Skeletal muscle satellite cell (primary cell): ENCODE results near the gene ZFAND3.
A peak's percentile ranks its signal among the peaks of the same experiment; 100 is the strongest.

Experiments
- H3K27me3 ChIP-seq: 2 replicates; pipeline ENCODE4 v1.7.0; 2013; ENCODE audit warnings: low read length; ENCODE audit not compliant: control insufficient read depth, insufficient read depth
- H3K36me3 ChIP-seq: 2 replicates; pipeline ENCODE4 v1.7.0; 2013; ENCODE audit warnings: mild to moderate bottlenecking, control low read depth, low read length; ENCODE audit not compliant: insufficient read depth
- H3K4me1 ChIP-seq: 2 replicates; pipeline ENCODE4 v1.7.0; 2013; ENCODE audit warnings: low read length; ENCODE audit not compliant: control insufficient read depth, insufficient read depth
- H3K4me2 ChIP-seq: 2 replicates; pipeline ENCODE4 v1.7.0; 2013; ENCODE audit warnings: mild to moderate bottlenecking, low read length
- H3K4me3 ChIP-seq: 2 replicates; pipeline ENCODE4 v1.7.0; 2013; ENCODE audit warnings: low read length
- H3K9ac ChIP-seq: 2 replicates; pipeline ENCODE4 v1.7.0; 2013; ENCODE audit warnings: mild to moderate bottlenecking, low read depth, low read length, moderate library complexity
- H3K9me3 ChIP-seq: replicated peaks from 2 replicates; pipeline ENCODE4 v1.7.0; 2013; ENCODE audit warnings: mild to moderate bottlenecking, control low read depth, low read length

The ZFAND3 gene

DNA sequence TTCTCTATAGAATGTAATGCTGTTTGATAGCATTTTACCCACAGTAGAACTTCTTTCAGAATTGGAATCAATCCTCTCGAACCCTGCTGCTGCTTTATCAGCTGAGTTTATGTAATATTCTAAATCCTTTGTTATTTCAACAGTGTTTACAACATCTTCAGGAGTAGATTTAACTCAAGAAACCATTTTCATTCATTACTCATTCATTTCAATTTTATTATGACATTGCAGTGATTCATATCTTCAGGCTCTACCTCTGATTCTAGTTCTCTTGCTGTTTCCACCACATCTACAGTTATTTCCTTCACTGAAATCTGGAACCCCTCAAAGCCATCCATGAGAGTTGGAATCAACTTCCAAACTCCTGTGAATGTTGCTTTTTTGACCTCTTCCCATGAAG lies 93.7 kb downstream of the ZFAND3 start:
- Histone ChIP-seq H3K9me3 (no peaks in the 10 kb centered on the region), H3K36me3 (peaks cover 5% of the 10 kb centered on the region), H3K4me1 (peaks cover 28% of the 10 kb centered on the region), H3K9ac (no peak overlapping the region), H3K4me3 (no peak overlapping the region), H3K27me3 (no peaks in the 10 kb centered on the region), H3K4me2 (peak overlapping the region; percentile 1)

- Histone ChIP-seq H3K4me3 (no peak overlapping the region), H3K4me1 (peaks cover 34% of the 10 kb centered on the region), H3K9me3 (no peaks in the 10 kb centered on the region), H3K36me3 (peaks cover 5% of the 10 kb centered on the region), H3K27me3 (no peaks in the 10 kb centered on the region), H3K4me2 (no peak overlapping the region), H3K9ac (no peak overlapping the region)
Measured at GRCh38 chr6:37915463-37915862, 95.9 kb downstream of the ZFAND3 start.

- Histone ChIP-seq H3K4me2 (no peak overlapping the region), H3K9me3 (no peaks in the 10 kb centered on the region), H3K9ac (no peak overlapping the region), H3K4me3 (no peak overlapping the region), H3K27me3 (no peaks in the 10 kb centered on the region), H3K4me1 (peaks cover 40% of the 10 kb centered on the region), H3K36me3 (peaks cover 5% of the 10 kb centered on the region)
Measured at GRCh38 chr6:37916149-37916548, 96.6 kb downstream of the ZFAND3 start.

GRCh38 chr6:37916675-37917074 lies 97.1 kb downstream of the ZFAND3 start:
- Histone ChIP-seq H3K9me3 (no peaks in the 10 kb centered on the region), H3K4me2 (no peak overlapping the region), H3K27me3 (no peaks in the 10 kb centered on the region), H3K4me3 (no peak overlapping the region), H3K9ac (no peak overlapping the region), H3K36me3 (peaks cover 5% of the 10 kb centered on the region), H3K4me1 (peaks cover 40% of the 10 kb centered on the region)

GRCh38 chr6:37917566-37917965 lies 98.0 kb downstream of the ZFAND3 start:
- Histone ChIP-seq H3K4me3 (no peak overlapping the region), H3K9me3 (no peaks in the 10 kb centered on the region), H3K36me3 (peaks cover 5% of the 10 kb centered on the region), H3K9ac (no peak overlapping the region), H3K4me2 (no peak overlapping the region), H3K4me1 (peaks cover 41% of the 10 kb centered on the region), H3K27me3 (no peaks in the 10 kb centered on the region)

- Histone ChIP-seq H3K4me2 (no peak overlapping the region), H3K4me1 (peaks cover 25% of the 10 kb centered on the region), H3K9ac (no peak overlapping the region), H3K36me3 (peaks cover 5% of the 10 kb centered on the region), H3K27me3 (no peaks in the 10 kb centered on the region), H3K4me3 (no peak overlapping the region), H3K9me3 (no peaks in the 10 kb centered on the region)
Measured at GRCh38 chr6:37919417-37920157, 100.1 kb downstream of the ZFAND3 start.

DNA sequence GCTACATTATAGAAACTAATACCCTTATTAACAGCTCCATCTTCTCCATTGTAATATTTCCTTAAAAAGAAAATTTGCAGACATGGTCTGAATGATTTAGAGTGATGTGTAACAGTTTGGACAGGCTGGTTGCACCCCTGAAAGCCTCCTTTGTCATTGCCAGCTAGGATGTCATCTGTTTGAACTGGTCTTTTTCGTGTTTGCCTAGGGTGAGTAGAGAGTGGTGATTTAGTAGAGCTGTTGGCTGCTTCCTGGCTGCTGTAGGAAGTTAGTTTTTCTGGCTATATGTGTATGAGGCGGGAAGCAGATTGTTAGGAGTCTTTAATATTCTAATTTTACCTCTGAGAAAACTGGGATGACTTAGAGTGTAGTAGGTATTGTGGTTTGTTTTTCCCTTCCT lies 101.1 kb downstream of the ZFAND3 start:
- Histone ChIP-seq H3K4me2 (no peak overlapping the region), H3K27me3 (no peaks in the 10 kb centered on the region), H3K9me3 (no peaks in the 10 kb centered on the region), H3K4me3 (no peak overlapping the region), H3K4me1 (peaks cover 25% of the 10 kb centered on the region), H3K36me3 (peaks cover 5% of the 10 kb centered on the region), H3K9ac (no peak overlapping the region)

DNA sequence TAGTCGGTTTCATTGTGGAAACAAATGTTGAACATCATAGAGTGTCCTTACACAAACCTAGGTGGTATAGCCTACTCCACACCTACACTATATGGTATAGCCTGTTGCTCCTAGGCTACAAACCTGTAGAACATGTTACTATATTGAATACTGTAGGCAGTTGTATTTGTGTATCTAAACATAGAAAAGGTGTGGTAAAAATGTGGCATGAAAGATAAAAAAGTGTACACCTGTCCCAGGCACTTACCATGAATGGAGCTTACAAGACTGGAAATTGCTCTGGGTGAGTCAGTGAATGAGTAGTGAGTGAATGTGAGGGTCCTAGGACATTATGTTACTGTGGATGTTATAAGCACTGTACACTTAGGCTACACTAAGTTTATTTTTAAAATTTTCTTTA lies 103.0 kb downstream of the ZFAND3 start:
- no peaks in the 10 kb centered on the region for H3K36me3 ChIP-seq
- H3K4me2 ChIP-seq: no peak overlapping the region
- H3K9me3 ChIP-seq: no peaks in the 10 kb centered on the region
- no peak overlapping the region for H3K9ac ChIP-seq
- no peak overlapping the region for H3K4me3 ChIP-seq
- peaks cover 19% of the 10 kb centered on the region for H3K4me1 ChIP-seq
- no peaks in the 10 kb centered on the region for H3K27me3 ChIP-seq

- Histone ChIP-seq H3K9me3 (no peaks in the 10 kb centered on the region), H3K4me1 (peaks cover 17% of the 10 kb centered on the region), H3K9ac (no peak overlapping the region), H3K4me2 (no peak overlapping the region), H3K4me3 (no peak overlapping the region), H3K36me3 (no peaks in the 10 kb centered on the region), H3K27me3 (no peaks in the 10 kb centered on the region)
Measured at GRCh38 chr6:37923514-37923913, 104.0 kb downstream of the ZFAND3 start.

DNA sequence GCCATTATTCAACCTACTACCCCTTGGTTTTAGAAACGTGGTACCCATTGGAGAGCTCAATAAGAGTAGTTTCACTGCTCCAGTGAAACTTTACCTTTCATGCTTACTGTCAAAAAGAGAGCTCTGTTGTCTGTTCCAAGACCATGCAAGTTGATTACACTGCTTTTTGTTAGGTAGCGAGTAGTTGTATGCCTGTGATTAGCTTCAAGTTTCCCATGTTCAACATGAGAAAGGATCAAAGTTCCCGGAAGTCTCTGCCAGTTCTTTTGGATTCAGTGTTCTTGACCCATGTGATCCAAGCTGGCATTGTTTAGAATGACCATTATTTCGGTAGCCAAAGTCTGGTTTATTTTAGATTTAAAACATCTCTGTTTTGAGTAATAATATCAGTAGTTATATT lies 107.1 kb downstream of the ZFAND3 start:
- Histone ChIP-seq H3K4me3 (no peak overlapping the region), H3K4me1 (peaks cover 4% of the 10 kb centered on the region), H3K4me2 (no peak overlapping the region), H3K9ac (no peak overlapping the region), H3K9me3 (no peaks in the 10 kb centered on the region), H3K27me3 (no peaks in the 10 kb centered on the region), H3K36me3 (no peaks in the 10 kb centered on the region)

DNA sequence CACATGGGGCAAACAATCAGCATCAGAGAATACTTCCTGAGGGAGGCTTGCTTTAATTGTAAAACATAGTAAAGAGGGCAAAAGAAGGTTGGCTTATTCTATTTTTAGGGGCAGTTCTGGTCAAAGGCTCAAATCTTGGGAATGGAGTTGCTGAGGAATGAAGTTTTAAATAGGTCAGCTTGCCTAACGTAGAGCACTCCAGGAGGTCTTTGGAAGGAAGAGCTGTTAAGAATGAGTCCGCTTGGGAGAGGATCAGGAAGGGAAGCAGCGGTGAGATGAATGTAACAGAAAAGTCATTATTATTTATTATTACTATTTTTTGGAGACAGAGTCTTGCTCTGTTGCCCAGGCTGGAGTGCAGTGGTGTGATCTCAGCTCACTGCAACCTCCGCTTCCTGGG lies 108.7 kb downstream of the ZFAND3 start:
- H3K4me3 ChIP-seq: no peak overlapping the region
- H3K9ac ChIP-seq: no peak overlapping the region
- no peaks in the 10 kb centered on the region for H3K9me3 ChIP-seq
- H3K36me3 ChIP-seq: no peaks in the 10 kb centered on the region
- H3K4me1 ChIP-seq: no peaks in the 10 kb centered on the region
- H3K27me3 ChIP-seq: no peaks in the 10 kb centered on the region
- H3K4me2 ChIP-seq: no peak overlapping the region

DNA sequence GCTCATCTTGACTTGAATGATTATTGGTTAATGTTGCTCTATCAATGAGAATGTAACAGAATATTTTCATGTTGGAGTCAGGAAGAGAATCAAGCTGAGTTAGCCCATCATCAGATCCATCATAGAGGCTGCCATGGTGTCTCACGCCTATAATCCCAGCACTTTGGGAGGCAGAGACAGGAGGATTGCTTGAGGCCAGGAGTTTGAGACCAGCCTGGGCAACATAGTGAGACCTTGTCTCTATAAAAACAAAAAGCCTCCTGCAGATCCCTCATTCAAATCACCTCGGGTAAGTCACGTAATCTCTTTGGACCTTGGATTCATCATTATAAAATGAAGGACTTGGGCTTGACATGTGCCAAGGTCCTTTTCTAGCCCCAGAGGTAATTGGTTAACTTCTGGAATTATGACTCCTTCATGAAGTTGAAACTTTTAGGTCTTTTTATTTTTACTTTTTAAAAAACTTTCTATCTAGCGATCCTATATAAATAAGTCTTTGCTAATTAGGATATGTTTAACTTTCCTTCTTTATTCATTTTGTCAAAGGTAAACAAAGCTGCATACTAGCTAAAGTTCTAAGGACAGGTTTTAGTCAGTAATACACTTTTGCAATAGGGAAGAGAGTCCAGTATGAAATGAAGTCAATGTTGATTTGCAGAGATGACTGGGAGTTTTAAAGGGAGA lies 110.9 kb downstream of the ZFAND3 start:
- H3K4me1 ChIP-seq: no peaks in the 10 kb centered on the region
- H3K9me3 ChIP-seq: no peaks in the 10 kb centered on the region
- H3K9ac ChIP-seq: no peak overlapping the region
- H3K4me3 ChIP-seq: no peak overlapping the region
- no peaks in the 10 kb centered on the region for H3K36me3 ChIP-seq
- no peak overlapping the region for H3K4me2 ChIP-seq
- H3K27me3 ChIP-seq: no peaks in the 10 kb centered on the region
